CD14-positive monocyte (primary cell): ENCODE data around the gene TMEM40. TPM values are rescaled to one million over a fixed set of nuclear protein-coding genes. Genes with fewer than 3 reads are reported as not detected.

ENCODE experiments used
- DNase-seq, 3 donors: peaks; one replicate each; pipeline ENCODE4 v3.0.0-alpha.2; 2011 to 2022
- H2AFZ ChIP-seq: 2 replicates; pipeline ENCODE4 v1.6.0; 2012; ENCODE audit warnings: mild to moderate bottlenecking, low read depth, low read length, inconsistent platforms; ENCODE audit not compliant: insufficient read depth, poor library complexity, severe bottlenecking
- H3K27ac ChIP-seq, 2 donors: 1 replicate in 1 of 2; 2 replicates in 1 of 2; pipeline ENCODE4 v1.5.1; 2012 to 2013; ENCODE audit warnings: low read length in 2 of 2, control low read depth in 1 of 2, inconsistent platforms in 1 of 2, low read depth in 1 of 2, mild to moderate bottlenecking in 1 of 2
- H3K27me3 ChIP-seq, 2 donors: one replicate each; pipeline versions ENCODE4 v1.6.0 to v1.6.1; 2011 to 2013; ENCODE audit warnings: low read length in 2 of 2; ENCODE audit not compliant: control insufficient read depth in 2 of 2, insufficient read depth in 2 of 2
- H3K36me3 ChIP-seq, 2 donors: replicated peaks in 1 of 2; 1 replicate in 1 of 2; 2 replicates in 1 of 2; pipeline versions ENCODE4 v1.5.1 to v1.6.1; 2012 to 2013; ENCODE audit warnings: low read length in 2 of 2, control low read depth in 1 of 2, inconsistent platforms in 1 of 2, mild to moderate bottlenecking in 1 of 2; ENCODE audit not compliant: insufficient read depth in 2 of 2, control insufficient read depth in 1 of 2
- H3K4me1 ChIP-seq, 2 donors: 1 replicate in 1 of 2; 2 replicates in 1 of 2; pipeline versions ENCODE4 v1.5.1 to v1.6.1; 2012 to 2013; ENCODE audit warnings: low read length in 2 of 2, control low read depth in 1 of 2, inconsistent platforms in 1 of 2, mild to moderate bottlenecking in 1 of 2, moderate library complexity in 1 of 2; ENCODE audit not compliant: insufficient read depth in 2 of 2, control insufficient read depth in 1 of 2
- H3K4me2 ChIP-seq: replicated peaks from 2 replicates; pipeline ENCODE3; 2012; ENCODE audit warnings: low read length, moderate library complexity, mild to moderate bottlenecking; ENCODE audit not compliant: poor library complexity, severe bottlenecking; ENCODE audit errors: extremely low read depth
- H3K4me3 ChIP-seq, 3 experiments: fragments of 200-600 bp in 1 of 3; sonication (generic) in 1 of 3; replicated peaks in 1 of 3; 1 replicate in 2 of 3; 2 replicates in 1 of 3; pipeline ENCODE4 v1.5.1; 2011 to 2013; ENCODE audit warnings: low read length in 3 of 3, mild to moderate bottlenecking in 3 of 3, control low read depth in 2 of 3, low read depth in 2 of 3, inconsistent platforms in 1 of 3, moderate library complexity in 1 of 3
- H3K79me2 ChIP-seq: 2 replicates; pipeline ENCODE4 v1.6.0; 2012; ENCODE audit warnings: mild to moderate bottlenecking, control low read depth, inconsistent platforms, low read length, moderate library complexity; ENCODE audit not compliant: insufficient read depth
- H3K9ac ChIP-seq: 2 replicates; pipeline ENCODE4 v1.6.0; 2017; ENCODE audit warnings: low read length, mild to moderate bottlenecking; ENCODE audit not compliant: insufficient read depth, poor library complexity, severe bottlenecking
- H3K9me3 ChIP-seq, 2 donors: replicated peaks in 1 of 2; 1 replicate in 1 of 2; 2 replicates in 1 of 2; pipeline versions ENCODE4 v1.5.1 to v1.6.1; 2012 to 2013; ENCODE audit warnings: low read length in 2 of 2, control low read depth in 1 of 2; ENCODE audit not compliant: control insufficient read depth in 1 of 2, insufficient read depth in 1 of 2
- H4K20me1 ChIP-seq: 2 replicates; pipeline ENCODE4 v1.6.0; 2012; ENCODE audit warnings: mild to moderate bottlenecking, low read length, control low read depth, moderate library complexity; ENCODE audit not compliant: insufficient read depth
- H3K27ac Mint-ChIP-seq, 7 donors: one replicate each; pipeline ENCODE4 v1.8.0; 2020; ENCODE audit warnings: mild to moderate bottlenecking in 7 of 7, mixed read lengths in 7 of 7, moderate library complexity in 6 of 7, inconsistent platforms in 2 of 7
- H3K27me3 Mint-ChIP-seq, 3 donors: one replicate each; pipeline ENCODE4 v1.8.0; 2021 to 2022; ENCODE audit warnings: low read depth in 3 of 3, mild to moderate bottlenecking in 3 of 3, mixed read lengths in 3 of 3, moderate library complexity in 3 of 3, inconsistent platforms in 1 of 3
- H3K36me3 Mint-ChIP-seq, 2 donors: one replicate each; pipeline ENCODE4 v1.8.0; 2020; ENCODE audit warnings: mixed read lengths in 2 of 2, inconsistent platforms in 1 of 2, mild to moderate bottlenecking in 1 of 2
- H3K4me1 Mint-ChIP-seq: one replicate; pipeline ENCODE4 v1.8.0; 2020; ENCODE audit warnings: mild to moderate bottlenecking, mixed read lengths
- H3K4me3 Mint-ChIP-seq, 2 donors: one replicate each; pipeline ENCODE4 v1.8.0; 2020; ENCODE audit warnings: mild to moderate bottlenecking in 2 of 2, mixed read lengths in 2 of 2, moderate library complexity in 1 of 2
- H3K9me3 Mint-ChIP-seq, 7 donors: one replicate each; pipeline ENCODE4 v1.8.0; 2020 to 2022; ENCODE audit warnings: mixed read lengths in 7 of 7, mild to moderate bottlenecking in 6 of 7, moderate library complexity in 6 of 7, inconsistent platforms in 2 of 7
- CTCF ChIP-seq: fragments of 200-600 bp; IDR thresholded peaks from one replicate; pipeline ENCODE4 v1.8.0; 2022; ENCODE audit warnings: antibody characterized with exemption, mild to moderate bottlenecking
- WGBS: methylation state at CpG from one replicate; pipeline ENCODE4 v1.1.5; 2013; ENCODE audit warnings: missing lambda C conversion rate; ENCODE audit not compliant: insufficient coverage; 5-methylcytosine and 5-hydroxymethylcytosine counted together
- intact Hi-C, 2 donors: fragments of 100-400 bp; cut with micrococcal nuclease; formaldehyde crosslinking; loops; one replicate each; pipeline versions ENCODE4 v1.15.0 to v1.15.1; 2023
- polyA plus RNA-seq, 3 donors: library from polyadenylated mRNA; depleted of rRNA in 1 of 3; unstranded in 2 of 3; stranded (reverse) in 1 of 3; fragments of 300-500 nt in 2 of 3; fragments of >200 nt in 1 of 3; fragmentation: Illumina TruSeq in 2 of 3; gene quantifications; 1 replicate in 2 of 3; 2 replicates in 1 of 3; pipeline ENCODE4 v1.2.3, GENCODE V29; 2012 to 2021

TMEM40 gene
- polyA plus RNA-seq, 3 donors: 0.92 TPM; not detected in 2

GRCh38 chr3:12722226-12722625 is 36.8 kb downstream of the TMEM40 start:
- peaks cover 1 to 4% (median 3%) of the 10 kb centered on the region in 3 donors for H3K27me3 Mint-ChIP-seq
- Histone ChIP-seq H4K20me1 (no peaks in the 10 kb centered on the region), H3K4me2 (no peak overlapping the region), H3K36me3 (no peaks in the 10 kb centered on the region), H3K4me3 (no peak overlapping the region), H3K4me1 (peaks cover 10 to 13% of the 10 kb centered on the region in 2 donors), H3K79me2 (no peaks in the 10 kb centered on the region), H3K9me3 (no peaks in the 10 kb centered on the region), H3K27ac (no peak overlapping the region), H3K27me3 (no peaks in the 10 kb centered on the region), H3K9ac (no peak overlapping the region), H2AFZ (no peak overlapping the region)
- H3K9me3 Mint-ChIP-seq: peaks cover 0 to 3% (median 0%) of the 10 kb centered on the region in 7 donors
- no peak for TF ChIP-seq CTCF
- no peaks in the 10 kb centered on the region for H3K36me3 Mint-ChIP-seq
- H3K27ac Mint-ChIP-seq: peak overlapping the region in 1 of 7 donors; percentile 31
- peaks cover 16% of the 10 kb centered on the region for H3K4me1 Mint-ChIP-seq
- no peak overlapping the region for H3K4me3 Mint-ChIP-seq
- intact Hi-C loops: loop anchor here (5.0 to 10.0 kb wide), 2 partner anchors 60 to 587 kb away; partner anchors contain the start of gene RAF1 (in 1 of the 2)
- 95% methylated on average over 2 of the region's 3 CpGs for WGBS
- no peak for DNase-seq

GRCh38 chr3:12719984-12720898 is 38.8 kb downstream of the TMEM40 start:
- intact Hi-C loops: loop anchor here (5.0 to 10.0 kb wide), 2 partner anchors 58 to 585 kb away; partner anchors contain the start of gene RAF1 (in 1 of the 2)
- DNase-seq: peak; percentile 84 to 93 (median 89)
- Histone ChIP-seq H3K27ac (peak overlapping the region in 1 of 2 donors; percentile 31), H3K9ac (no peak overlapping the region), H3K9me3 (no peaks in the 10 kb centered on the region), H4K20me1 (no peaks in the 10 kb centered on the region), H3K27me3 (no peaks in the 10 kb centered on the region), H3K4me3 (peak overlapping the region in 1 of 3 experiments; percentile 28), H3K4me2 (peak overlapping the region; percentile 46), H3K79me2 (no peaks in the 10 kb centered on the region), H2AFZ (peak overlapping the region; percentile 44), H3K36me3 (no peaks in the 10 kb centered on the region), H3K4me1 (peaks cover 14 to 20% of the 10 kb centered on the region in 2 donors)
- WGBS: 6% methylated on average over 9 of the region's 17 CpGs
- H3K27ac Mint-ChIP-seq: peak overlapping the region; percentile 29 to 93 (median 84)
- no peaks in the 10 kb centered on the region for H3K36me3 Mint-ChIP-seq
- peak; percentile 94 for TF ChIP-seq CTCF
- H3K27me3 Mint-ChIP-seq: peaks cover 0 to 3% (median 2%) of the 10 kb centered on the region in 3 donors
- H3K4me3 Mint-ChIP-seq: peak overlapping the region; percentile 48 to 72
- H3K9me3 Mint-ChIP-seq: peaks cover 0 to 3% (median 0%) of the 10 kb centered on the region in 7 donors
- H3K4me1 Mint-ChIP-seq: peaks cover 21% of the 10 kb centered on the region
